ENCODE data around the gene GJD3.

GJD3 gene

GRCh38 chr17:40338058-40338457 is 26.5 kb downstream of the GJD3 start:
- no peak for DNase-seq

- no peak for DNase-seq
Measured at GRCh38 chr17:40337351-40337750, 27.2 kb downstream of the GJD3 start.

DNA sequence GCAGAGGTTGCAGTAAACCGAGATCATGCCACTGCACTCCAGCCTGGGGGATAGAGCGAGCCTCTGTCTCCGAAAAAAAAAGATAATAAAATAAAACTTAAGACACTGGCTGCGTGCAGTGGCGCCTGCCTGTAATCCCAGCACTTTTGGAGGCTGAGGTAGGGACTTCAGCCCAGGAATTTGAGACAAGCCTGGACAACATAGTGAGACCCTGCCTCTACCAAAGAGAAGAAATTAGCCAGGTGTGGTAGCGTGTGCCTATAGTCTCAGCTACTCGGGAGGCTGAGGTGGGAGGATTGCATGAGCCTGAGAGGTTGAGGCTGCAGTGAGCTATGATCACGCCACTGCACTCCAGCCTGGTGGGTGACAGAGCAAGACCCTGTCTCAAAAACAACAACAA is 28.9 kb downstream of the GJD3 start:
- DNase-seq = no peak

DNA sequence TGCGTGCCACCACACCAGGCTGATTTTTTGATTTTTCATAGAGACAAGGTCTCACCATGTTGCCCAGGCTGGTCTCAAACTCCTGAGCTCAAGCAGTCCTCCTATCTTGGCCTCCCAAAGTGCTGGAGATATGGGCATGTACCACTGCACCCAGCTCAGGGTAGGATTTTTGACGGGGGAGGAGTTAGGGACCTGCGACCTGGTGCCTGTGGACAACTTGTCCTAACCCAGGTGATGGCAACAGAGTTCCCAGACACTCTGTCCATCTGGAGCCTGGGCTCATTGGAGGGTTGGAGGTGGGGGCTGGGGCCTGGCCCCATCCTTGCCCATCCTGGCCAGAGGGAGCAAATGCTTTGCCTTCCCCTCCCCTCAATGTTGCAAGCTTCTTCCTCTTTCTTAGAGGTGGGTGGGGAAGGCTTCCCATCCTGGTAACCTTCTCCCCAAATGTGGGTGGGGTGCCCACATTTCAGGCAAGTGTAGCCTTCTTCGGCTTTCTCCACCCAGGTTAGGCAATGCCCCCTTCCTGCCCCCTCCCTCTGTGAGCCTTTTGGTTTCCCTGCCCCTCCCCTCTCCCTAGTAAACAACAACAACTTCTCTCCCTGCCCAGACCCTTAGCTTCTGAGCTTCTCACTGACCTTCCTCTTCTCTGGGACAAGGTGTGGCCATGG is 30.6 kb downstream of the GJD3 start:
- no peak for DNase-seq

- no peak for DNase-seq
Measured at GRCh38 chr17:40331743-40332641, 32.5 kb downstream of the GJD3 start.

DNA sequence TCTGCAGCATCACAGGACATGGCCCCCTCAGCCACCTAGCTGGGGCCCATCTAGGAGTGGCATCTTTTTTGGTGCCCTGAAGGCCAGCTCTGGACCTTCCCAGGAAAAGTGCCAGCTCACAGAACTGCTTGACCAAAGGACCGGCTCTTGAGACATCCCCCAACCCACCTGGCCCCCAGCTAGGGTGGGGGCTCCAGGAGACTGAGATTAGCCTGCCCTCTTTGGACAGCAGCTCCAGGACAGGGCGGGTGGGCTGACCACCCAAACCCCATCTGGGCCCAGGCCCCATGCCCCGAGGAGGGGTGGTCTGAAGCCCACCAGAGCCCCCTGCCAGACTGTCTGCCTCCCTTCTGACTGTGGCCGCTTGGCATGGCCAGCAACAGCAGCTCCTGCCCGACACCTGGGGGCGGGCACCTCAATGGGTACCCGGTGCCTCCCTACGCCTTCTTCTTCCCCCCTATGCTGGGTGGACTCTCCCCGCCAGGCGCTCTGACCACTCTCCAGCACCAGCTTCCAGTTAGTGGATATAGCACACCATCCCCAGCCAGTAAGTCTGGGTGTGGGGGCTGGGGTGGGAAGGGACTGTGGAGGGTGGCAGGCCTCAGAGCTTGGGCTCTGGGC is 33.6 kb downstream of the GJD3 start:
- no peak for DNase-seq

- no peak for DNase-seq
Measured at GRCh38 chr17:40329839-40330794, 34.4 kb downstream of the GJD3 start.

GRCh38 chr17:40328386-40328766 is 36.2 kb downstream of the GJD3 start:
- no peak for DNase-seq

DNA sequence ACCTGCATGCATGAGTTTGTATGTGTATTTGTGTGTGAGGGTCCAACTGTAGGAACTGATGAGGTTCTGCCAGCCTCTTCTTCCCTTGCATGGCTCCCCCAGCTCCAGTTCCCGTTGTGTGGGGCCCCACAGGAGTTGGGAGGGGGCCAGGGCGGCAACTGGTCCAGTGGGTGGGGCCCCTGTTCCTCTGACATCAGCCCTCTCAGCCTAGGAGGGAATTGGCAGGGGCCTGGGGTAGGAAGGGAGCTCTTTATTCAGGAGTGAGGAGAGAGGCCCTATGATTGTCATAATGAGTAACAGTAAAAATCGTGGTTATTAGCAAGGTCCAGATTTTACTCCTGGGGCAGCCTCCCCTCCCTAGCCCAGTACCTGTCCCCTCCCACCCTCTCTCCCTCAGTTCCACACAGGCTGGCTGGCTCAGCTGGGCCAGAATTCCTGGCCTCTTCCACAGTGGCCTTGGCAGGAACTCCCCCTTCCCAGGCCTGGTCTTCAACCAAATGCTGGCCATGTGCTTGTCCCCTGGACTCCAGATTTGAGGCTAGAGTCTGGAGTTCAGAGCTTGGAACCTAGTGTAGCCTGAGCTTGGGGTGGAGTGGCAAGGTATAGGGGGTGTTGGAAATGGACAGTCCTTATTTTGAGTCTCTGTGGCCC is 36.7 kb downstream of the GJD3 start:
- no peak for DNase-seq

DNA sequence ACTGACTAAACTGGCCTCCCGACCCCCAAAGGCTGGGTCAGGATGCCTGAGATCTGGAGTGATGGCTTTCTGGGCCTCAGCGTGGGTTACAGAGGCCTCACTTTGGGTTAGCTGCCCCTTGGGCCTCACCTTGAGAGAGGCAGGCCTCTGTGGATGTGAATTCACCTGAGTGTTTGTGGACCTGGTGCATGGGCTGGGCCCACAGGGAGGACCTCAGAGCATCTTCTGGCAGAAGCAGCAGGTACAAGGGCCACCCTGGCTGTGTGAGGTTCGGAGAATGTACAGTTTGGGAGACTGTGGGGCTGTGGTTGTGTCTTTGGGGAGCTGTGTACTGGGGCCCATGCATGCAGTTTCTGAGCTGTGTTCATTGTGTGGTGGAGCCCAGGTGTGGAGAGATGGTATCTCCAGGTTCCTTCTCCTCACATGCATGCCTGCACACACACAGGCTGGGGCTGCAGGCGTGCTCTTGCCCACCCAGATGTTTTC is 37.2 kb downstream of the GJD3 start:
- DNase-seq = no peak

DNA sequence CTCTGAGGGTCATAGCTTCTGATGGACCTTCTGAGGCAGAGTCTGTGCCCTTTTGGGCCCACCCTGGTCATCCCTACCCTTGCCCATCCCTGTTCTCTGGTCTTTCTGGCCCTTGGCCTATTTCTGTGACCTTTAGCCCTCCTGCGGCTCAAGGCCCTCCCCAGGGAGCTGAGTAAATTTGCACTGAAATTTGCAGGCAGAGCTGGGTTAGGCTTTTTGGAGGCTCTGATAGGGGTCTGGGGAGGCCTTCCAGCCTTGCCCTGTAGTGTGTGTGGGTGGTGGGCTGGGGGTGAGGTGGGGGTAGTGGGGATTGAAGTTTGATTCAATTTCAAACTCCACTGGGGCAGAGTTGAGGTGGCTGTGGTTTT is 37.7 kb downstream of the GJD3 start:
- DNase-seq = no peak

- no peak for DNase-seq
Measured at GRCh38 chr17:40326014-40326831, 38.3 kb downstream of the GJD3 start.

DNA sequence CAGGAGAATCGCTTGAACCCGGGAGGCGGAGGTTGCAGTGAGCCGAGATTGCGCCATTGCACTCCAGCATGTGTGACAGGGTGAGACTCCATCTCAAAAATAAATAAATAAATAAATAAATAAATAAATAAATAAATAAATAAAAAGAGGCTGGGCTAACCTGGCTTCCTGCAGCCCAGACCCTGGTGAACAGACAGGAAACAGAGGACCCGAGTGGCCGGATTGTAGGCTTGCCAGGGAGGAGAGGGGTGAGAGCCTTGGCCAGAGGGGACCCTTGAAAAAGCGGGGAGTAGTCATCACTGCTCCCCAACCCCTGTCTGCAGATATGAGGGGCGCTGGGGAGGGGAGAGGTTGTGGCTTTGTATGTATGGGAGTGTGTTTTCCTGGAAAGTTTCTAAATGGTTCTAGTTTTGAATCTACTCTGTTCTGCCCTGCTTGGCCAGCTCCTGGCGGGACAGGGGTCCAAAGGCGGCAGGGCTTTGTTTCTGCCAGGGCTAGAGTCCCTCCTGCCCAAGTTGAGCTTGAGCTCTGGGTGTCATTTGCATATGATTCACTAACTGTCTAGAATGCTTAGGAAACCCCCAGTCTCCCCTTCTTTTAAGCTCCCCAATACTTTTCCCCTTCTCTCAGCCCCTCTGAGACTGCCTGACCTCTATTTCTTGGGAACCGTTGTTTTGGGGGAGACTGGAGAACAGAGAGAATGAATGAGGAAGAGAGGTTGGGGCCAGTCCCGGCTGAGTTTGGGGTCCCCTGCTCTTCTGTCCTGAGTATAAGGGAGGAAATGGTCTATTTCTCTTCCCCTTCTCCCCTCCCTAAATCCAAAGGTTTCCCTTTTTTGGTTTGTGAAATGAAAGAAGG is 39.2 kb downstream of the GJD3 start:
- peak; percentile 57 for DNase-seq

- DNase-seq = peak; percentile 70
Measured at GRCh38 chr17:40323391-40324381, 40.9 kb downstream of the GJD3 start.

- DNase-seq = peak; percentile 87
Measured at GRCh38 chr17:40322358-40323315, 41.9 kb downstream of the GJD3 start.

DNA sequence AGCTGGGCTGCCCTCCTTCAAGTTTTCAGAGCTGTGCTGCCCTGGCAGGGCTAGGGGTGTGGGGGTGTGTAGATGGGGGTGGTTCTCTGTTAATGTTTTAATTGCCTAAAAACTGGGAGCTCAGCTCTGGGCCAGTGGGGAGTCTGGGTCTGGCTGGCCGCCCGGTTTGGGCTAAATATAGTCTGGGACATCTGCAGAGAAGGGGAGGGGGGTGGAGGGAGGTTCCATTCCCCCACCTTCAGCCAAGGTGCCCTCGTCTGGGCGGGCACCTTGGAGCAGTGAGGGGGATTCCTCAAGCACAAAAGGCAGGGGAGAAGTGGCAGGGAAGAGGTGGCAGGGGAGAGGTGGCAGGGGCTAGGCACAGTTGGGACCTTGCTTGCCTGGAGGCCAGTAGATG is 42.6 kb downstream of the GJD3 start:
- no peak for DNase-seq

DNA sequence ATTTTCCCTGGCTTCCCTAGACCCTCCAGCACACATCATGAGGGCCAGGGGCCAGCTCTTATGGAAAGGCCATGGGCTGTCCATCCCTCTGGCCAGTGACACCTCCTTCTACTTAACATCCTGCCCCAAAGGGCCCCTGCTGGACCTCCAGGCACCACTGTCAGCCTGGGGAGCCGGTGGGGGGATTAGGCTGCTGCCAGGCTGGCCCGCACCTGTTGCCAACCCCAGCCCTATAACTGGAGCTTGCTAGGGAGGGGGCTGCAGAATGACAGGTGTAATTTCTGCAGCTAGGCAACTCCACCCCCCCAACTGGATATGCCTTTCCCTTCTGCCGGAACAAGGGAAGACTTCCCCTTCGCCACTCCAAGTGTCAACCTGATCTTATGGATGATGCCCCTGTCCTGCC is 43.0 kb downstream of the GJD3 start:
- no peak for DNase-seq

Data from activated T-cell treated with anti-CD3 and anti-CD28 coated beads, Interleukin-2, amount 50 U/mL, for 1 hour (primary cell).